Fibroblast of the aortic adventitia (primary cell): ENCODE measurements around the gene PSRC1. TPM values are rescaled to one million over a fixed set of nuclear protein-coding genes. Genes with fewer than 3 reads are reported as not detected.
"Not testable (repeated sequence)": the region's sequence is repeated elsewhere in the genome, so short reads cannot be mapped to it uniquely, and the experiment has no call there.

Source experiments
- DNase-seq: peaks from one replicate; pipeline ENCODE4 v3.0.0-alpha.2; 2010; ENCODE audit warnings: low read depth
- H3K4me3 ChIP-seq: 2 replicates; pipeline ENCODE4 v1.5.1; 2011; ENCODE audit warnings: low read depth, mild to moderate bottlenecking, control low read depth, low read length, moderate library complexity
- total RNA-seq: library from RNA; depleted of rRNA; stranded (reverse); fragments of >200 nt; gene quantifications from 2 replicates; pipeline ENCODE4 v1.2.3, GENCODE V29; 2012; ENCODE audit warnings: low replicate concordance
- TF ChIP-seq, protein P1 (sequence below): IDR thresholded peaks from 2 replicates; pipeline ENCODE4 v1.5.1; 2011; ENCODE audit warnings: mild to moderate bottlenecking, low read length, control low read depth, inconsistent platforms; ENCODE audit not compliant: insufficient read depth

The PSRC1 gene
- total RNA-seq, 1 donor, result 19.0 TPM

- H3K4me3 ChIP-seq, result no peak overlapping the region
- TF ChIP-seq, protein P1, sequence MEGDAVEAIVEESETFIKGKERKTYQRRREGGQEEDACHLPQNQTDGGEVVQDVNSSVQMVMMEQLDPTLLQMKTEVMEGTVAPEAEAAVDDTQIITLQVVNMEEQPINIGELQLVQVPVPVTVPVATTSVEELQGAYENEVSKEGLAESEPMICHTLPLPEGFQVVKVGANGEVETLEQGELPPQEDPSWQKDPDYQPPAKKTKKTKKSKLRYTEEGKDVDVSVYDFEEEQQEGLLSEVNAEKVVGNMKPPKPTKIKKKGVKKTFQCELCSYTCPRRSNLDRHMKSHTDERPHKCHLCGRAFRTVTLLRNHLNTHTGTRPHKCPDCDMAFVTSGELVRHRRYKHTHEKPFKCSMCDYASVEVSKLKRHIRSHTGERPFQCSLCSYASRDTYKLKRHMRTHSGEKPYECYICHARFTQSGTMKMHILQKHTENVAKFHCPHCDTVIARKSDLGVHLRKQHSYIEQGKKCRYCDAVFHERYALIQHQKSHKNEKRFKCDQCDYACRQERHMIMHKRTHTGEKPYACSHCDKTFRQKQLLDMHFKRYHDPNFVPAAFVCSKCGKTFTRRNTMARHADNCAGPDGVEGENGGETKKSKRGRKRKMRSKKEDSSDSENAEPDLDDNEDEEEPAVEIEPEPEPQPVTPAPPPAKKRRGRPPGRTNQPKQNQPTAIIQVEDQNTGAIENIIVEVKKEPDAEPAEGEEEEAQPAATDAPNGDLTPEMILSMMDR, result no peak
- DNase-seq, result peak; percentile 4
Observed at GRCh38 chr1:109314795-109315194, 31.9 kb upstream of the PSRC1 start.

- no peak for DNase-seq
- H3K4me3 ChIP-seq, result no peak overlapping the region
- TF ChIP-seq, protein P1, result no peak
Observed at GRCh38 chr1:109312978-109313775, 30.2 kb upstream of the PSRC1 start.

DNA sequence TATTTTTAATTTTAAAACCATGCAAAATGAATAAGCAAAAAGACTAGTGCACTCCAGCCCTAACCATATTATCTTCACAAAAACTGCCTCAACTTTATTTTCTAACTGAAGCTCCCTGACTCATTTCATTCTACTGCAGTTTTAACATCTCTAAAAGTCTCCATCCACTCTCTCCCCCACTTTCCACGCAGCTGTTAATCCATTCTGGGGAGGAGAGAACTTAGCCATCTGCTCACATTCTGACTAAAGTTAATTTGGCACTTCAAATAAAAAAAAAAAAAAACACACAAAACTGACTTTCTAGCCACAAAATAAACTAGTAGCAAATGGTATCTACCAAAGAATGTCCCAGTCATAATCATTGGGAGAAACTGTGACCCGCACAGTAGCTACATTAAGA, 29.3 kb upstream of the PSRC1 start:
- DNase-seq, result no peak
- TF ChIP-seq, protein P1, result no peak
- H3K4me3 ChIP-seq, result no peak overlapping the region

DNA sequence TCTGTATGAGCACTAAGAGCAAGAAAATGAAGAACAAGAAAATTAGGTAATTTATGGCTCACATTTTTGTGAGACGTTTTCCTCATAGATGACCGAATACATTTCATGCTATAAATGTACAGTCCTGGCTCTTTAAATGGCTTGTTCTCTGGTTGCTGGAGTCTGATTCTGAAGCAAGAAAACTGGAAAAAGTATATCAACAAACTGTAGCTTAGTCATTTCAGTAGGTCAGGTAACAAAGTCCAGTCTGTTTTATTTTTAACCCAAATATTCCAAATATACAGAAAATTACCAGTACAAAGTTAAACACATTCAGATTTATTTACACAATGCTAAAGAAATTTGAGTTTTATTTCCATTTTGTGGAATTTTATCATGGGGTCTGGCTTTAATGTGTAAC, 26.4 kb upstream of the PSRC1 start:
- TF ChIP-seq, protein P1, result no peak
- no peak overlapping the region for H3K4me3 ChIP-seq
- DNase-seq, result no peak

DNA sequence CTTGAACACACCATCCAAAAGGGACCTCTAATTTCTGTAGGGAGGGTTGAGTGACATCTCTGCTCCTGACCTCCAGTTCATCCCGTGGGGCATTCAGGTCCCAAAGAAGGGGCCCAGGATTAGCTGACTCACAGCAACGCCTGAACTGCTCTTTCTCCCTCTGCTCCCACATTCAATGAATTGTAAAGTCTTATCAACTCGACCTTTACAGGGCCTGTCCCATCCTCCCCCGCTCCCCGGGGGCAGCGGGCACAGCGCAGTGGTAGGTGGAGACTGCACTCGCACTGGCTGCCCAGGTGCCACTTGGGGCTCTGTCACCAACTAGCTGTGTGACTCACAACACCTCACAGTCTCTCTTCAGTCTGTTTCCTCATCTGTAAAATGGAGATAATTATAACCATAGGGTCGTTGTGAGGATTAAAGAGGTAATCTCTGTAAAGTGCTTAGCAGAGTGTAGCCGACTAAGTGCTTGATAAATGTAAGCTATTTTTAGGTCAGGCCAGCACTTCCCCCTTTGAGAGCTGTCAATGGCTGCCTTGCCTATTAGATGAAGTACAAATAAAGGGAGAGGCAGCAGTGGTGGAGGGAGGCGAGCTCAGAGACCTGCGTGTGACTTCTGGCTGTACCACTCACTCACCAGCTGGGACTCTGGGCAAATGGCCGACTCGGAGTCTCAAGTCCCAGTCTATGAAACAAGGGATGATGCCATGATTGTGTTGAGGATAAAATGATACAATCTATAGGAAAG, 24.5 kb upstream of the PSRC1 start:
- DNase-seq, result no peak
- no peak overlapping the region for H3K4me3 ChIP-seq
- TF ChIP-seq, protein P1, result no peak

DNA sequence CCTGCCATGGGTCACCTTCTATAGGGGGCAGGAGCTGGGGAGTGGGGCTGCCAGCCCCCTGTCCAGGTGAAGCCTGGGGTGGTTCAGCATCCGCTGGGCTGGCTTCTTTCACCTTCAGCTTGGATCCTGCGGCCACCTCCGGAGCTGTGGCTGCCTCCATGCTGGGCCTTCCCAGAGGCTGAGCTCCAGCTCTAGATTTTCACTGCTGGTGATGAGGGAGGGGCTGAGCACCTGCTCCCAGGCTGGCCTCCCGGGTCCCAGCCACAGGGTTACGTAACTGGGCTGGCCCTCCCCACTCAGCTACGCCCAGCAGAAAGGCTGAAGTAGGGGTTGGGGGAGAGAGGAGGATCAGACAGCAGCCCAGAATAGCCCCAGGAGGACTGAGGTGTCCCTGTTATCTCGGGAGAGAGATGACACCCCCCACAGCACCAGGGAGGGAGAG, 23.9 kb upstream of the PSRC1 start, which contains the start of gene MYBPHL:
MYBPHL (minus strand) TSS at position 180 of the 442 bp plus-strand sequence; CDS start at position 160, 20 bp downstream.
- no peak within 1 kb of the TSS for H3K4me3 ChIP-seq
- TF ChIP-seq, protein P1, result no peak
- no peak for DNase-seq

- not testable (repeated sequence) for DNase-seq
Observed at GRCh38 chr1:109305991-109306390, 23.0 kb upstream of the PSRC1 start.

More at GRCh38 chr1:109305991-109306390, 23.0 kb upstream of the PSRC1 start:
- H3K4me3 ChIP-seq, result not testable (repeated sequence)
